ENCODE measurements around the gene CDH23. TPM values are rescaled to one million over a fixed set of nuclear protein-coding genes. Genes with fewer than 3 reads are reported as not detected.

The CDH23 gene
- total and polyA plus RNA-seq, 2 of the 8 experiments (the other 6 are each of a cell fraction or from before 2014, with no cell fraction given), result 1.9 to 4.9 TPM

GRCh38 chr10:71505862-71506261 lies 109.1 kb downstream of the CDH23 start:
- no peaks in the 10 kb centered on the region for H3K79me1 ChIP-seq (ENCODE audit: low read depth, low read length)
- no peak overlapping the region for H3K9ac ChIP-seq (replicated peaks in 1 of 4; ENCODE audit: extremely low read depth in 1 of 4, low read depth in 3 of 4, low read length in 3 of 4)
- H3K4me3 ChIP-seq (ENCODE audit: extremely low read depth in 1 of 4, insufficient read depth in 2 of 4, low read depth in 3 of 4, low read length in 4 of 4), result no peak overlapping the region
- H3K18ac ChIP-seq (ENCODE audit: extremely low read depth, low read length), result no peak overlapping the region
- no peak overlapping the region for H2BK5ac ChIP-seq (ENCODE audit: low read depth, low read length)
- H3K27ac ChIP-seq (ENCODE audit: low read depth, low read length), result no peak overlapping the region
- H3K23me2 ChIP-seq (ENCODE audit: low read depth, low read length), result no peaks in the 10 kb centered on the region
- no peaks in the 10 kb centered on the region for H3K9me3 ChIP-seq (ENCODE audit: insufficient read depth in 2 of 2, low read depth in 1 of 2, low read length in 1 of 2)
- peaks cover 0 to 10% (median 4%) of the 10 kb centered on the region in 4 experiments; a peak in 4 of 7 replicates for H3K4me1 ChIP-seq (replicated peaks in 1 of 4; ENCODE audit: control insufficient read depth in 3 of 4, insufficient read depth in 4 of 4, low read length in 3 of 4)
- DNase-seq (ENCODE audit: low read depth in 1 of 2, low spot score in 2 of 2), result no peak
- H3K79me2 ChIP-seq (ENCODE audit: control insufficient read depth in 1 of 2, insufficient read depth in 2 of 2, low read length in 2 of 2), result no peaks in the 10 kb centered on the region
- no peak overlapping the region for H3K4me2 ChIP-seq (ENCODE audit: insufficient read depth in 1 of 2, low read depth in 2 of 2, low read length in 2 of 2)
- H4K20me1 ChIP-seq (replicated peaks in 1 of 2; ENCODE audit: control insufficient read depth in 1 of 2, insufficient read depth in 2 of 2, low read length in 2 of 2), result peaks cover 0 to 3% of the 10 kb centered on the region in 2 experiments
- H4K91ac ChIP-seq (replicated peaks; ENCODE audit: insufficient read length, low read length), result no peak overlapping the region
- H3K27me3 ChIP-seq (replicated peaks in 1 of 4; ENCODE audit: control insufficient read depth in 3 of 4, extremely low read depth in 1 of 4, insufficient read depth in 3 of 4, low read length in 3 of 4), result no peaks in the 10 kb centered on the region; a peak in 1 of 7 replicates
- no peak overlapping the region for H3K14ac ChIP-seq (ENCODE audit: insufficient read length)
- H4K5ac ChIP-seq (ENCODE audit: insufficient read length, low read depth, low read length), result no peak overlapping the region
- no peak overlapping the region for H2BK20ac ChIP-seq (ENCODE audit: low read length)
- no peak overlapping the region for H3K23ac ChIP-seq (ENCODE audit: insufficient read length)
- 87% methylated on average over 3 of the region's 3 CpGs; no CpG with 5 or more reads in 1 of the 2 experiments for WGBS, 2 experiments (ENCODE audit: extremely low coverage in 1 of 2, insufficient coverage in 1 of 2, insufficient read length in 1 of 2, insufficient replicate concordance in 2 of 2, low coverage in 1 of 2, low lambda C conversion rate in 2 of 2, missing lambda C conversion rate in 1 of 2)
- no peak overlapping the region for H2BK15ac ChIP-seq (ENCODE audit: low read length)
- H3K36me3 ChIP-seq (ENCODE audit: control insufficient read depth in 2 of 4, insufficient read depth in 4 of 4, low read length in 3 of 4), result no peaks in the 10 kb centered on the region
- H3K4ac ChIP-seq (replicated peaks; ENCODE audit: insufficient read length, low read depth, low read length), result no peak overlapping the region
- FAIRE-seq, result no peak
- ChIA-PET CTCF (ENCODE audit: partially characterized antibody) (interaction anchor here (1.1 to 1.4 kb wide), 3 partner anchors 16 to 189 kb away, joined by 3 to 4 read pairs (median 3); no protein-coding TSS in a partner anchor), POLR2A (ENCODE audit: partially characterized antibody) (no interaction called here)
- no peak overlapping the region for H2AK5ac ChIP-seq (ENCODE audit: low read depth, low read length)
- no peak overlapping the region for H4K8ac ChIP-seq (ENCODE audit: extremely low read depth, insufficient read depth, low read length)
- no peak overlapping the region for H2BK120ac ChIP-seq (replicated peaks; ENCODE audit: low read depth, low read length)
- H2AFZ ChIP-seq (ENCODE audit: low read length), result no peak overlapping the region
- H3K56ac ChIP-seq (replicated peaks; ENCODE audit: insufficient read length, low read depth, low read length), result no peak overlapping the region
- no peak overlapping the region for H2BK12ac ChIP-seq (ENCODE audit: low read depth, low read length)
- TF ChIP-seq POLR2A (IDR thresholded peaks at IDR 0.05; ENCODE audit: control extremely low read depth in 1 of 2, low read depth in 2 of 2, low read length in 2 of 2) (no peak), NANOG (IDR thresholded peaks at IDR 0.05; ENCODE audit: insufficient read depth, low read depth, low read length, poor library complexity, severe bottlenecking) (no peak), CTCF (IDR thresholded peaks at IDR 0.05; ENCODE audit: control extremely low read depth in 1 of 3, insufficient read depth in 1 of 3, low read depth in 1 of 3, low read length in 3 of 3) (no peak), JUN (IDR thresholded peaks at IDR 0.05; ENCODE audit: low read depth, low read length) (no peak), CTBP2 (IDR thresholded peaks at IDR 0.05; ENCODE audit: borderline replicate concordance, insufficient read depth, insufficient read length, low read length) (no peak), ATF2 (IDR thresholded peaks at IDR 0.05; ENCODE audit: low read length) (no peak), HDAC6 (IDR thresholded peaks at IDR 0.05; ENCODE audit: low read depth, low read length) (no peak), SP4 (IDR thresholded peaks at IDR 0.05; ENCODE audit: low read length) (no peak), ASH2L (IDR thresholded peaks at IDR 0.05; ENCODE audit: low read length) (no peak), CBX8 (IDR thresholded peaks at IDR 0.05; ENCODE audit: borderline replicate concordance, low read depth, low read length) (no peak)
